Kidney glomerular epithelial cell (primary cell): ENCODE data around the gene ALKBH4.
"Not testable (repeated sequence)": the region's sequence is repeated elsewhere in the genome, so short reads cannot be mapped to it uniquely, and the experiment has no call there.

ENCODE experiments used
- DNase-seq: peaks from one replicate; lab custom pipeline; 2025; lab: John Stamatoyannopoulos, UW

Gene ALKBH4

DNA sequence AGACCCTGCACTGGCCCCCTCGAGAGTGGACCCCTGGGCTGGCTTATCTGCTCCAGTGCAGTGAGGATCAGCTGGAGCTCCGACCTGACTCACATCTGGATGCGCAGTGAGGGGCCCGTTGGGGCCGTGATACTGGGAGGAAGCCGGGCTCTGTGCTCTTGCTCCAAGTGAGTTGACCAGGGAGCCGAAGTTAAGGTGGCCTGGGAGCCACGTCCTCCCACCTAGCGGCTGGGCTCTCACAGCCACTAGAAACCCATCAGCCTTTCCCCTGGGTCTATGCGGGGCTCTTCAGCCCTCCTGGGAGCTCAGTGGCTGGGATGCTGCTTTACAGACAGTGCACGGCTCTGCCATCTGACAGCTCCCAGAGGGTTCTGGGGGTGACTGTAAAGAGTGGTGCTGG is 9.1 kb downstream of the ALKBH4 start:
- no peak for DNase-seq

DNA sequence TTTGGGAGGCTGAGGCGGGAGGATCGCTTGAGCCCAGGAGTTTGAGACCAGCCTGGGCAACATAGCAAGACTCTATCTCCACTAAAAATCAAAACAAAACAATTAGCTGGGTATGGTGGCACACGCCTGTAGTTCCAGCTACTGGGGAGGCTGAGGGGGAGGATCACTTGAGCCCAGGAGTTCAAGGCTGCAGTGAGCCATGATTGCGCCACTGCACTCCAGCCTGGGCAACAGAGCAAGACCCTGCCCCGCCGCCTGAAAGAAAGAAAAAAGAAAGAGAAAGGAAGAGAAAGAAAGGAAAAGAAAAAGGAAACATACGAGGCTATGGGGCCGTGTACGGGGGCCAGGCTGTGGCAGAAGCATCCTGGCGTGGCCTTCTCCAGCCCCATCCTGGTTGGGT is 9.7 kb downstream of the ALKBH4 start:
- DNase-seq, result not testable (repeated sequence)

DNA sequence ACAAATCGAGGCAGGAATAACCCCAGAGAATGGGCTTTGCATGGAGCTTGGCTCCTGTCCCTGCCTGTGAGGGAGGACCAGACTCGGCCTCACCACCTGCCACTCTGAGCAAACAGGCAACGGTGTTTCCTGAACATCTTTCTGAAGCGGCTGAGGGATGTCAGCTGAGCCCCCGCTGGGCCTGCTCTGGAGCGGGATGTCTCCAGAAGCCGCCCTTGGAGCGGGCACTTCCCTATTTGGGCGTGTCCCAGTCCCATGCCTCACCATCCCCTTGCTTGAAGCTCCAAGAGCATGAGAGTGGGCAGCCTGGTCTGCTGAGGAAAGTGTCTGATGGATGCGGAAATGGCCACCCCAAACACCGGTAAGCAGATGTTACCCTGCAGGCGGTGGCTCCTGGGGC is 10.2 kb downstream of the ALKBH4 start:
- DNase-seq, result no peak

DNA sequence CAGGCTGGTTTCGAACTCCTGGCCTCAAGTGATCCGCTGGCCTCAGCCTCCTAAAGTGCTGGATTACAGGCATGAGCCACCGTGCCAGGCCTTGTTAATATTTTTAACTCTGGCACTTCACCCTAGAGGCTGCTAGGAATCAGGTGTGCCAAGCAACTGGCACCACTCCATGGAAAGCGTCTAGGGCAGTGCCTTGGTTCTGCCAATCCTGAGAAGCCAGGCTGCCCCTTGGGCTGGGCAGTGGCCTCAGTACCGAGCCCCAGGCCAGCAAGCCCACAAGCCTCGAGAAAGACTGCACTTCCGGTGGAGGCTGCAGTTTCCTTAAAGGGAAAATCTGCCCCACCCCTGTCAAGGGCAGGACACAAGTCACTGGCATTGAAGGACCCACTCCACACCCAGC is 11.3 kb downstream of the ALKBH4 start:
- DNase-seq, result no peak

DNA sequence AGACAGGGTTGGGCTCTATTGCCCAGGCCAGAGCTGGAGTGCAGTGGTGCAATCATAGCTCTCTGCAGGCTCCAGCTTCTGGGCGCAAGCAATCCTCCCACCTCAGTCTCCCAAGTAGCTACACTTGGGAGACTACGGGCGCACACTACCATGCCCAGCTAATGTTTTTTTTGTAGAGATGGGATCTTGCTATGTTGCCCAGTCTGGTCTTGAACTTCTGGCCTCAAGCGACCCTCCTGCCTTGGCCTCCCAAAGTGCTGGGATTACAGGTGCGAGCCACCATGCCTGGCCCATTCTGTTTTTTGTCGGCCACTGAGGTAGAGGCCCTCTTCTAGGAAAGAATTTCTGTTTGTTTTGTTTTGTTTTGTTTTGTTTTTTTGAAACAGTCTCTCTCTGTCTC is 12.2 kb downstream of the ALKBH4 start:
- no peak for DNase-seq

DNA sequence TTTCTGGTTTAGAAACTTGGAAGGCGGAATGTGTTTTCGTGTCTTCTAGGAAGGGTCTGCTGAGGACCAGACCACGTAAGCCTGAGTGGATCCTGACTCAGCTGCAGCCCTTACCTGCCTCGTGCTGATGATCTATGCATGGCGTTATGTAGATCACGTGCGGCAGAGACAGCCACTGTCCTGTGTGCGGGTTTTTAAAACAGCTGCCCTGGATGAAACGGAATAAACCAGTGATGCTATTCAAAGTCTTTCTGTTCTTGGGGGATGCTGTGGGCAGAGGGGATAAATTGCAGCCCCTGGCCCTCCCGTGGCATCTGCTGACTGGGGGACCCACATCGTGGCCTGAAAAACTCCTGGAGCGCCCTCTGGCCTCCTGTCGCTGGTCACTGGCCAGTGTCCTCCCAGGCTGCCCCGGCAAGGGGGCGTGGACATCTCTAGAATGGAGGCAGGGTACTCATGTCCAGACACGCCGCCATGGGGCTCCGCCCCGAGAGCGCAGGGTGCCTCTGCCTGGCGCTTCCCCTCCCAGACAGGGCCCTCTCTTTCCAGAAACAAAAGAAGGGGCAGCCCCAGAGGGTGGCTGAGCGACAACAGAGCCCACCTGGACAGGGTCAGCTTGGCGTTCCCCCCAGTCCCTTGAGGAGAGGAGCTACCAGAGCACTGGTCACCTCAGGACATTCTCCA is 13.2 kb downstream of the ALKBH4 start:
- DNase-seq, result no peak

DNA sequence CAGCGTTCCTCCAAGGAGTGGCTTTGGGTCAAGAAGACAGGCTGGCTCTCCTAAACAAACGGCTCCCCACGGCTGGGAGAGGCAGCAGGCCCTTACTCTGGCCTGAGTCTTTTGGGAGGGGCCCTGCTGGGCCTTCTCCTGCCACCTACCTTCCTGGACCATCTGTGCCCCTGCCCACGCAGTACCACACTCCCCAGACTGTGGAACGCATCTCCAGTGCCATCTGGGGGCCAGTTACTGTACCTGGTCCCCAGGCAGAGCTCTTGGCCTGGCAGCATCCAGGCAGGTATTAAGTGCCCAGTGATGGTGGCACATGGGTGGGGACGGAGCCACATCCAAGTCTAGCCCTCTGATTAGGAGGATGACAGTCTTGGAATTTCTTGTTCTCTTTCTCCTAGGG is 14.4 kb downstream of the ALKBH4 start:
- DNase-seq, result no peak

DNA sequence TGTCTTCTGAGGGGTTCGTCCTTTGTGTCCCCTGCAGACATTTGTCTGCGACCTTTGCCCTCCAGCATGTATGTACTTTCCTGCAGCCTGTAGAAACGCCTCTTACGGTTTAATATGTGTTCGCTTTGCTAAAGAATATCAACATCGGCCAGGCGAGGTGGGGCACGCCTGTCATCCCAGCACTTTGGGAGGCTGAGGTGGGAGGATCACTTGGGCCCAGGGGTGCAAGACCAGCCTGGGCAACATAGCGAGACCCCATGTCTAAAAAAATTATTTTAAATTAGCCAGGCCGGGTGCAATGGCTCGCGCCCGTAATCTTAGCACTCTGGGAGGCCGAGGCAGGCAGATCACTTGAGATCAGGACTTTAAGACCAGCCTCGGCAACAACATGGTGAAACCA is 15.5 kb downstream of the ALKBH4 start:
- DNase-seq, result no peak

DNA sequence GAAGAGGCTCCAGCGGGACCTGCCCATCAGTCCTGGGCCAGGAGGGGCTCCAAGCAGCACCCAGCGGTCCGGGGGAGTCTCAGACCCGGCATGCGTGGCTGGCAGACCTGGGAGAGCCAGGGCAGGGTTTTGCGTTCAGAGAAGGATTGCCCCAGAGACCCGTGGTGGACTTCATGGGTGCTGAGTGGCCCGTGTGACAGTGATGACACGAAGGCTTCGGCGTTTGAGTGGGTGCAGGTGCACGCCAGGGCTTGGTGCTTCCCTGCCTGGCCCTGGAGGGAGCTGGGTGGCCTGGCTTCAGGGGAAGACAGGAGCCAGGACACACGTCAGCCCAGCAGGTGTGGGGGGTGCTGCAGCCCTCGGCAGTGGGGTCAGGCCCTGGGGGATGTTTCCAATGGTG is 17.4 kb downstream of the ALKBH4 start:
- no peak for DNase-seq

DNA sequence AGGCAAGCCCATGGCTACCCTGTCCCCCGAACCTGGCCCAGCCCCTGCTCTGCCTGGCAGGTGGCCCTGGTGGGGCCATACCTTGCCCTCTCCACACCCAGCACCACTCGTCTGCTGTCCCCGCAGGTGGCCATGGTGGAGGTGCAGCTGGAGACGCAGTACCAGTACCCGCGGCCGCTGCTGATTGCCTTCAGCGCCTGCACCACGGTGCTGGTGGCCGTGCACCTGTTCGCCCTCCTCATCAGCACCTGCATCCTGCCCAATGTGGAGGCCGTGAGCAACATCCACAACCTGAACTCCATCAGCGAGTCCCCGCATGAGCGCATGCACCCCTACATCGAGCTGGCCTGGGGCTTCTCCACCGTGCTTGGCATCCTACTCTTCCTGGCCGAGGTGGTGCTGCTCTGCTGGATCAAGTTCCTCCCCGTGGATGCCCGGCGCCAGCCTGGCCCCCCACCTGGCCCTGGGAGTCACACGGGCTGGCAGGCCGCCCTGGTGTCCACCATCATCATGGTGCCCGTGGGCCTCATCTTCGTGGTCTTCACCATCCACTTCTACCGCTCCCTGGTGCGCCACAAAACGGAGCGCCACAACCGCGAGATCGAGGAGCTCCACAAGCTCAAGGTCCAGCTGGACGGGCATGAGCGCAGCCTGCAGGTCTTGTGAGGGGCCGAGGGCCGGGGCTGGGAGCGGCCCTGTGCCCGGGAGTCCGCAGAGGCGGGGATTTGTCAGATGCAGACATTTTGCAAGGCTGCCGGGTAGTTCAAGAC is 18.1 kb downstream of the ALKBH4 start:
- no peak for DNase-seq

DNA sequence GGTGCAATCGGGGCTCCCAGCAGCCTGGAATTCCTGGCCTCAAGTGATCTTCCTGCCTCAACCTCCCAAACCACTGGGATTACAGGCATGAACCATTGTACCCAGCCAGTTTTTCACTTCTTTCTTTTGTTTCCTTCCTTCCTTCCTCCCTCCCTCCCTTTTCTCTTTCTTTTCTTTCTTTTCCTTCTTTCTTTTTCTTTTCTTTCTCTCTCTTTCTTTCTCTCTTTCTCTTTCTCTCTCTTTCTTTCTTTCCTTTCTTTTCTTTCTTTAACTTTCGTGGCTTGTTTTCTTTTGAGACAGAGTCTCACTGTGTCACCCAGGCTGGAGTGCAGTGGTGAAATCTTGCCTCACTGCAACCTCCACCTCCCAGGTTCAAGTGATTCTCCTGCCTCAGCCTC is 19.0 kb downstream of the ALKBH4 start:
- DNase-seq, result no peak

DNA sequence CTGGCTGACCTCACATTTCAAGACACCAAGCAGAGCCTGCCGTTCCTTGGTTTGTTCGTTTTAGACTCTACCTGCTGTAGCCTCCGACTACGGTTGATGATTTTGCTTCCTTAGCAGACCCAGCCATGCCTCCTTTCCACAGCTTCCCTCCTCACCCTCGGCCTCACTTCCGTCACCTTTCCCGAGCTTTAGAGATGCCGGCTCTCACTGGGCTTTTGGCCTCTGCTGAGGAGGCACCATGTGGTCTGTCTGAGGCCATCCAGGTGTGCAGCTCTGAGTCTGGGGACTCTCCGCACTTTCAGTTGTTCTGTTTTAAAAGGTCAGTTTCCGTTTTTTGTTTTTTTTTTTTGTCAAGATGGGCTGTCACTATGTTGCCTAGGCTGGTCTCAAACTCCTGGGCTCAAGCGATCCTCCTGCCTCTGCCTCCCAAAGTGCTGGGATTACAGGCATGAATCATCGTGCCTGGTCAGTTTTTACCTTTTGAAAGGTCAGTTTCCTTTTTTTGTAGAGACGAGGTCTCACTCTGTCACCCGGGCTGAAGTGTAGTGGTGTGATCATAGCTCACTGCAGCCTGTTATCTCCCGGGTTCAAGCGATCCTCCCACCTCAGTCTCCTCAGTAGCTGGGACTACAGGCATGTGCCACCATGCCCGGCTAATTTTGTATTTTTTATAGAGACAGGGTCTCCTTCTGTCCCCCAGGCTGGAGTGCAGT is 19.5 kb downstream of the ALKBH4 start:
- no peak for DNase-seq

DNA sequence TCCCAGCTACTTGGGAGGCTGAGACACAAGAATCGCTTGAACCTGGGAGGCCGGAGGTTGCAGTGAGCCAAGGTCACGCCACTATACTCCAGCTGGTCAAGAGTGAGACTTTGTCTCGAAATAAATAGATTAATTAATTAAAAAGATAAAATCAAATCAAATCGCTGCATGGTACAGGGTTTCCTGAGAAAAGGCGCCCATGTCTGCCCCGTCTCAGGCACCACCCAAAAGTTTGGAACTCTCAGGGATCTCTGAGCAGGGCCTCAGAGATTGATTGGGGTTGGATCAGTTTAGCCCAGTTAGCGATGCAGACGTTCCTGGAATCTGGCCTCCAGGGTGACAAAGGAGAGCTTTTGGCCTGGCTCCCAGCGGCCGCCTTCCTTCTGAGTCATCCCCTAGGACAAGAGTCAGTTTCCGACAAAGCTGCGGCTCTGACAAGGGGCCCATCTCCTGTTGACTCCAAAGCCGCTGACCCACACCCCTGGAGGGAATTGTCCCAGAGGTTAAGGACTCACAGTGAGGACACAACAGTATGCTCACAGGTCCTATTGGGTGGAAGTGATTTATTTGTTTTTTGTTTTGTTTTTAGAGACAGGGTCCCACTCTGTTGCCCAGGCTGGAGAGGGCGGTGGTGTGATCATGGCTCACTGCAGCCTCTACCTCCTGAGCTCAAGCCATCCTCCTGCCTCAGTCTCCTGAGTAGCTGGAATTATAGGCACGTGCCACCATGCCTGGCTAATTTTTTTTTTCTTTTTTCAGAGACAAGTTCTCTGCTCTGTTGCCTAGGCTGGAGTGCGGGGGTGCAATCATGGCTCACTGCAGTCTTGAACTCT is 24.5 kb downstream of the ALKBH4 start:
- DNase-seq, result peak; percentile 64

DNA sequence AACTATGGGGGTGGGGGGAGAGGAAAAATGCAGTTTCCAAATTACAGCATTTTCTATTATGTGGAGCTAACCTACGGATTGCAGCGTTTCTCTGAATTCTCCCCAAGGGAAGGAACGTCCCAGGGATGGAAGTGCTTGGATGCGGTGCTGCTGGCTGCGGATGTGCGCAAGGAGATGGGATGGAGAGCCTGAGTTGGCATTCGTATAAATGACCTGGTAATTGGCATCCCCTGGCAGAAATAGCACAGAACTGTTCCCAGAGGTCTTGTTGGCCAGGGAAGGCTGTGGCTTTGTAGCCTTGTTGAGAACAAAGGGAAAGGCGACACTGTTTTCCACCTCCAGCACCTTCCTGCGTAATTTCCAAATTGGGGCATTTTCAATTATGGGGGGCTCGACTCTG is 28.5 kb downstream of the ALKBH4 start:
- DNase-seq, result no peak

DNA sequence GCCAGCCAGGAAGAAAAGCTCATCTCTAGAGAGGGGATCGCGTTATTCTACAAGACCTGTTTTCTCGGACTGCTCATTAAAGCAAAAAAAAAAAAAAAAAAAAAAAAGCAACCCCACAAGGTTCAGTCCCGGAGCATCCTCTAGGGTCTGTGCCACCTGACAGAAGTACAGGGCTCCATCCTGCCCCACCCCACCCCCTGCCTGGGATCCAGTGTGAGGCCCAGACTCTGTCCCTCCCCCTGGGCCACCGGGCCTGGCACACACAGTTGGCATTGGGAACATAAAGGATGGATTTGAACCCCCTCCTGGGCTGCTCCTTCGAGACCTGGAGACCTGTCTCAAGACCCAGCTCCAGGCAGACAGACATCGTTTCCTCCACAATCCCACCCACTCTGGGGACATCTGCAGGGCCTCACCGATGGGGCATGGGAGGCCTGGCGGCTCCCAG is 30.6 kb downstream of the ALKBH4 start:
- no peak for DNase-seq

DNA sequence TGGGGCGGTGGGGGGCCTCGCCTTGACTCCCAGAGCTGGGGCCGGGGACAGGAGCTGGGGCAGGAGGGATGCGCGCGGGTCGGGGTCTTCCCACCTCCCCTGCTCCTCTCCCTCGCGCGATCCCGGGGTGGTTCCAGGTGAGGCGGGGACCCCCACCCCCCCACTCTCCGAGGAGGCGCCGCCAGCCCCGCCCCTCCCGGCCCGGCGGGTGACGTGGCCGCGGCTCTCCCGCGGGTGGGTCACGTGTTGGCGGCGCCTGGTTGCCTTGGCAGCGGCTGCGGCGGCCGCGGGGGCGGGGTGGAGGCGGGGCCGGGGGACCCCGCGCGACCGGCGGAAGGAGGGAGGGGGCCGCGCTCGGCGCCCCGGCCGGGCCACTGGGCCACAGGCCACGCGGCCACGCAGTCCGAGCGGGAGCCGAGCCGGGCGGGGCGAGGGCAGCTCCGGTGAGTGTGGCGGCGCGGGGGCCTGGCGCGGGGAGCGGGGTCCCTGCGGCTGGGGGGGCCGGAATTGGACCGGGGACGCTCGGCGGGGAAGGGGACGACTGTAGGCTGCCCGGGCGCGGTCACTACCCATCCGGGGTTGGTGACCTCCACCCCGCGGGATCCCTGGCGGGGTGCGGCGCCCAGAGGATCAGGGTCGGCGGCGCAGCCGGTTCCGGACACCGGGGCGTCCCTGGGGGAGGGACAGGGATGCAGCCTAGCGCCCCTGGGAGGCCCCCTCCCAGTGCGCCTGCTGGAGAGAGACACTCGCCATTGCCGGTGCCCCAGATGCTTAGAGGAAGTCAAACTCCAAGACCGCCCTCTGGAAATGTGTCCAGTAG is 31.2 kb downstream of the ALKBH4 start, which contains the start of gene ORAI2:
Gene ORAI2 (plus strand): TSS at position 357 of the 820 bp plus-strand sequence. CDS start 5,382 bp downstream, outside the sequence.
- DNase-seq, result peak; percentile 31

DNA sequence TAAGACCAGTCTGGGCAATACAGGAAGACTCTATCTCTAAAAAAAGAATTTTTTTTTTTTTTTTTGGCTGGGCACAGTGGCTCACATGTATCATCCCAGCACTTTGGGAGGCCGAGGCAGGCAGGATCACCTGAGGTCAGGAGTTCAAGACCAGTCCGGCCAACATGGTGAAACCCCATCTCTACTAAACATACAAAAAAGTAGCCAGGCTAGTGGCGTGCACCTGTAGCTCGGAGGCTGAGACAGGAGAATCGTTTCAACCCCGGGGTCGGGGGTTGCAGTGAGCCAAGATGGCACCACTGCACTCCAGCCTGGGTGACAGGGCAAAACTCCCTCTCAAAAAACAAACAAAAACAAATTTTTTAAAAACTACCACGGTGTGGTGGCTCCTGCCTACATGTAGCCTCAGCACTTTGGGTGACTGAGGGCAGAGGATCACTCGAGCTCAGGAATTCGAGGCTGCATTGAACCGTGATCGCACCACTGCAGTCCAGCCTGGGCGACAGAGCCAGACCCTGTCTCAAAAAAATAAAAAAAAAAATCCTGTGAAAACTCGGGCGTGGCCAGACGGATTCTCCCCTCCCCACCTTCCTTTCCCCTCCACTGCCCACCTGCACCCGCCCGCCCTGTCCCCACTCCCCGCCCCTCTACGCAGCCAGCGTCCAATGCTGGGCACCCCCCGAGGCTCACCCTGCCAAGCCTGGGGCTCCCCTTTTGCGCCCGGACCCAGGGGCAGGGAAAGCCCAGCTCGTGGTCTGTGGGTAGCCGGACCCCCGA is 32.0 kb downstream of the ALKBH4 start:
- DNase-seq, result no peak

DNA sequence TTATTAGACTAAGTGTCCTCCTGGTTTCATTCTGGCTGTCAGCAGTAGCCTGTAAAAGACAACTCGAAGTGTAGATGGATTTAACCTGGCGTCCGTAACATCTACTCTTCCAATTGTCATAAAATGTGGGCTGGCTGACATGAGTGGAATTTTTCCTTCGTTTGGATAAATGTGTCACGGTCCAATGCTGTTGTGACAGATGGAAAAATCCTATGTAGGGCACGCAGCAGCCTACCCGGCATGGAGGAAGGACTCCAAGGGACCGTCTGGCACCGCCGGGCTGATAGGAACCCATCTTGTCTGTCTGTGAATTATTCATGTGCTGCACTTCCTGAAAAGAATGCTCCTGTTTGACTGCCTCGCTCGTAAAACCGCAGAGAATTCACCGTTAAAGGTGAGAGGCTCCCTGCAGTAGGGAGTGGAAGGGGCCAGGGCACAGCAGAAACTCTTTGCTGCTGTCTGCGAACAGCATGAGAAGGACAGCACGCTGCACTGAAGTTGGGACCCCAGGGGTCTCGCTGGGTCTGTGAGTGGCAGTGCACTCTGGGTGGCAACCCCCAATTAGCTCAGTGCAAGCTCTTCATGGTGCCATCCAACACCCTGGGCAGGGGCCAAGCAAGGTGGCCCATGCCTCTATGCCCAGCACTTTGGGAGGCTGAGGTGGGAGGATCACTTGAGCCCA is 32.9 kb downstream of the ALKBH4 start:
- peak; percentile 75 for DNase-seq

DNA sequence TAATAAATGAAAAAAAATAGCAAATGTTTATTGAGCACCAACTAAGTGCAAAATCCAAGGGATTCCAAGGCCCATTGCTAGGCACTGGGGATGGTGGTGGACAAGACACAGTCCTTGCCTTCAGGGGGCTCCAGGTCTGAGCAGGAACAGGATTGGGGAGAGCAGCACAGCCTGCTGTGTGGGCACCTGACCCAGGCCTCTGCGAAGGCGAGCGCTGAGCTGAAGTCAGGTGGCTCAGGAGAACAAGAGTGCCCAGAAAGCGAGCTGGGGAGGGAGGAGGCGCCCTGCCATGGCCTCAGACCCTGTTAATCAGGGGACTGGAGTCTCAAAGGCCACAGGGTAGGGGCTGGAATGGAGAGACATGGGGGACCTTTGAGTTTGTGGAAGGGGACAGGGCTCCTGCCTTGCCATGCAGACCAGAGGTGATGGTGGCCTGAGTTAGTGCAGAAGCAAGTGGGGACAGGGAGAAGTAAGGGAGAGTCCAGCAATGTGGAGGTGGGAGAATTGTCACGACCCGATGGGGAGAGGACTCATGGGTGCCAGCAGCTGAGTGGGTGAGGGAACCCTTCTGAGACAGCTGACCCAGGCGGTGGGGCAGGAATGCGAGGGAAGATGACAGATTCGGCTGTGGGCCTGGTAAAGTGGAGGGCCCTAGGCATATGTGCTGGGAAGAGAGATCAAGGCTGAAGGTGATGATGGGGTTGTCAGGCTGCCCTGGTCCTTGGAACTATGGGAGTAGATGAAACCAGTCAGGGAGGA is 35.3 kb downstream of the ALKBH4 start:
- no peak for DNase-seq
